ENCODE measurements around the gene ATXN1.
A peak's percentile ranks its signal among the peaks of the same experiment; 100 is the strongest.

The ATXN1 gene

GRCh38 chr6:16712255-16712930 is 48.9 kb downstream of the ATXN1 start:
- Histone ChIP-seq H3K4me1 (ENCODE audit: control insufficient read depth, insufficient read depth, low read length) (peaks cover 35% of the 10 kb centered on the region), H3K9me3 (ENCODE audit: control insufficient read depth, insufficient read depth, low read depth, low read length) (no peaks in the 10 kb centered on the region), H3K27ac (ENCODE audit: extremely low read depth, low read depth, low read length) (peak overlapping the region; percentile 91), H3K36me3 (ENCODE audit: control insufficient read depth in 2 of 2, insufficient read depth in 1 of 2, low read length in 2 of 2) (peaks cover 0 to 2% of the 10 kb centered on the region in 2 experiments; a peak in 1 of 3 replicates), H3K4me3 (ENCODE audit: low read depth, low read length) (peak overlapping the region; percentile 29)
- POLR2A ChIA-PET: interaction anchor here (0.6 to 1.9 kb wide), 3 partner anchors 12 to 49 kb away, joined by 4 to 14 read pairs (median 6); partner anchors contain the start of gene ATXN1
- CTCF ChIA-PET: interaction anchor here (0.5 to 2.3 kb wide), 21 partner anchors 9 to 380 kb away, joined by 3 to 17 read pairs (median 4); partner anchors contain the start of gene ATXN1
- TF ChIP-seq ZNF10 (tag by site-specific recombination; IDR thresholded peaks at IDR 0.05): no peak
- TF ChIP-seq PRDM1 (tag by site-specific recombination; IDR thresholded peaks at IDR 0.05): peak; percentile 67
- TF ChIP-seq RBAK (tag by site-specific recombination; IDR thresholded peaks at IDR 0.05): no peak
- TF ChIP-seq ZNF600 (tag by site-specific recombination; IDR thresholded peaks at IDR 0.05): peak; percentile 71
- TF ChIP-seq ZNF335 (tag by site-specific recombination; conservative IDR thresholded peaks at IDR 0.05): peak; percentile 52
- TF ChIP-seq ZBTB48 (tag by site-specific recombination; IDR thresholded peaks at IDR 0.05): peak; percentile 96
- TF ChIP-seq ZBTB8A (tag by site-specific recombination; IDR thresholded peaks at IDR 0.05): peak; percentile 58
- TF ChIP-seq, protein P1, sequence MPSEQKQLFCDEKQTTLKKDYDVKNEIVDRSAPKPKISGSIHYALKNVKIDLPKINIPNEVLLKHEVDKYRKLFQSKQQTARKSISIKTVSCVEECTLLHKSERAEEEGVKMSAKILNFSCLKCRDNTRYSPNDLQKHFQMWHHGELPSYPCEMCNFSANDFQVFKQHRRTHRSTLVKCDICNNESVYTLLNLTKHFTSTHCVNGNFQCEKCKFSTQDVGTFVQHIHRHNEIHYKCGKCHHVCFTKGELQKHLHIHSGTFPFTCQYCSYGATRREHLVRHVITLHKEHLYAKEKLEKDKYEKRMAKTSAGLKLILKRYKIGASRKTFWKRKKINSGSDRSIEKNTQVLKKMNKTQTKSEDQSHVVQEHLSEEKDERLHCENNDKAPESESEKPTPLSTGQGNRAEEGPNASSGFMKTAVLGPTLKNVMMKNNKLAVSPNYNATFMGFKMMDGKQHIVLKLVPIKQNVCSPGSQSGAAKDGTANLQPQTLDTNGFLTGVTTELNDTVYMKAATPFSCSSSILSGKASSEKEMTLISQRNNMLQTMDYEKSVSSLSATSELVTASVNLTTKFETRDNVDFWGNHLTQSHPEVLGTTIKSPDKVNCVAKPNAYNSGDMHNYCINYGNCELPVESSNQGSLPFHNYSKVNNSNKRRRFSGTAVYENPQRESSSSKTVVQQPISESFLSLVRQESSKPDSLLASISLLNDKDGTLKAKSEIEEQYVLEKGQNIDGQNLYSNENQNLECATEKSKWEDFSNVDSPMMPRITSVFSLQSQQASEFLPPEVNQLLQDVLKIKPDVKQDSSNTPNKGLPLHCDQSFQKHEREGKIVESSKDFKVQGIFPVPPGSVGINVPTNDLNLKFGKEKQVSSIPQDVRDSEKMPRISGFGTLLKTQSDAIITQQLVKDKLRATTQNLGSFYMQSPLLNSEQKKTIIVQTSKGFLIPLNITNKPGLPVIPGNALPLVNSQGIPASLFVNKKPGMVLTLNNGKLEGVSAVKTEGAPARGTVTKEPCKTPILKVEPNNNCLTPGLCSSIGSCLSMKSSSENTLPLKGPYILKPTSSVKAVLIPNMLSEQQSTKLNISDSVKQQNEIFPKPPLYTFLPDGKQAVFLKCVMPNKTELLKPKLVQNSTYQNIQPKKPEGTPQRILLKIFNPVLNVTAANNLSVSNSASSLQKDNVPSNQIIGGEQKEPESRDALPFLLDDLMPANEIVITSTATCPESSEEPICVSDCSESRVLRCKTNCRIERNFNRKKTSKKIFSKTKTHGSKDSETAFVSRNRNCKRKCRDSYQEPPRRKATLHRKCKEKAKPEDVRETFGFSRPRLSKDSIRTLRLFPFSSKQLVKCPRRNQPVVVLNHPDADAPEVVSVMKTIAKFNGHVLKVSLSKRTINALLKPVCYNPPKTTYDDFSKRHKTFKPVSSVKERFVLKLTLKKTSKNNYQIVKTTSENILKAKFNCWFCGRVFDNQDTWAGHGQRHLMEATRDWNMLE (tag by site-specific recombination; conservative IDR thresholded peaks at IDR 0.05; ENCODE audit: low read depth): 0 out of 2 replicates have a peak, but pooled peaks have one; percentile 6

GRCh38 chr6:16711546-16712254 is 49.6 kb downstream of the ATXN1 start:
- POLR2A ChIA-PET: interaction anchor here (1.9 kb wide), 1 partner anchor 50 kb away, joined by 14 read pairs; the partner anchor contains the start of gene ATXN1
- Histone ChIP-seq H3K36me3 (ENCODE audit: control insufficient read depth in 2 of 2, insufficient read depth in 1 of 2, low read length in 2 of 2) (no peaks in the 10 kb centered on the region), H3K9me3 (ENCODE audit: control insufficient read depth, insufficient read depth, low read depth, low read length) (no peaks in the 10 kb centered on the region), H3K4me1 (ENCODE audit: control insufficient read depth, insufficient read depth, low read length) (peaks cover 35% of the 10 kb centered on the region), H3K27ac (ENCODE audit: extremely low read depth, low read depth, low read length) (peak overlapping the region; percentile 91), H3K4me3 (ENCODE audit: low read depth, low read length) (no peak overlapping the region)
- CTCF ChIA-PET: interaction anchor here (0.6 to 2.3 kb wide), 6 partner anchors 24 to 326 kb away, joined by 3 to 12 read pairs (median 3); partner anchors contain the start of gene ATXN1
- TF ChIP-seq ZFHX2 (tag by site-specific recombination; conservative IDR thresholded peaks at IDR 0.05) (0 out of 2 replicates have a peak, but pooled peaks have one; percentile 15), ELK4 (IDR thresholded peaks at IDR 0.05; ENCODE audit: borderline replicate concordance, low read depth, low read length) (no peak), ZNF571 (tag by site-specific recombination; IDR thresholded peaks at IDR 0.05) (no peak), KLF1 (tag by site-specific recombination; IDR thresholded peaks at IDR 0.05) (0 out of 2 replicates have a peak, but pooled peaks have one; percentile 22), ZNF654 (tag by site-specific recombination; IDR thresholded peaks at IDR 0.05; ENCODE audit: low read depth) (peak; percentile 53), ZNF600 (tag by site-specific recombination; IDR thresholded peaks at IDR 0.05) (peak; percentile 22; the same call in 1 of the 2 replicates), SP3 (tag by site-specific recombination; IDR thresholded peaks at IDR 0.05) (peak; percentile 52; the same call in 1 of the 2 replicates), PRDM1 (tag by site-specific recombination; IDR thresholded peaks at IDR 0.05) (no peak), ZFP69B (tag by site-specific recombination; IDR thresholded peaks at IDR 0.05) (no peak), ZNF580 (tag by site-specific recombination; IDR thresholded peaks at IDR 0.05) (no peak), ZNF629 (tag by site-specific recombination; IDR thresholded peaks at IDR 0.05) (peak; percentile 44; the same call in 1 of the 2 replicates), ZNF133 (tag by site-specific recombination; IDR thresholded peaks at IDR 0.05) (no peak), WT1 (tag by site-specific recombination; IDR thresholded peaks at IDR 0.05) (peak; percentile 85), ZBTB17 (tag by site-specific recombination; IDR thresholded peaks at IDR 0.05) (peak; percentile 81), ZEB2 (tag by site-specific recombination; IDR thresholded peaks at IDR 0.05) (peak; percentile 71; the same call in 1 of the 2 replicates), OSR2 (tag by site-specific recombination; IDR thresholded peaks at IDR 0.05) (peak; percentile 81), KLF9 (tag by site-specific recombination; IDR thresholded peaks at IDR 0.05; ENCODE audit: low read depth) (no peak; the same call in 1 of the 2 replicates), ZNF785 (tag by site-specific recombination; IDR thresholded peaks at IDR 0.05) (no peak), SCRT2 (tag by site-specific recombination; IDR thresholded peaks at IDR 0.05) (peak; percentile 76)
- TF ChIP-seq, protein P2, sequence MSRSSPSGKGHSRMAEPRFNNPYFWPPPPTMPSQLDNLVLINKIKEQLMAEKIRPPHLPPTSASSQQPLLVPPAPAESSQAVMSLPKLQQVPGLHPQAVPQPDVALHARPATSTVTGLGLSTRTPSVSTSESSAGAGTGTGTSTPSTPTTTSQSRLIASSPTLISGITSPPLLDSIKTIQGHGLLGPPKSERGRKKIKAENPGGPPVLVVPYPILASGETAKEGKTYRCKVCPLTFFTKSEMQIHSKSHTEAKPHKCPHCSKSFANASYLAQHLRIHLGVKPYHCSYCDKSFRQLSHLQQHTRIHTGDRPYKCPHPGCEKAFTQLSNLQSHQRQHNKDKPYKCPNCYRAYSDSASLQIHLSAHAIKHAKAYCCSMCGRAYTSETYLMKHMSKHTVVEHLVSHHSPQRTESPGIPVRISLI (tag by site-specific recombination; IDR thresholded peaks at IDR 0.05): 0 out of 2 replicates have a peak, but pooled peaks have one; percentile 10
